Measurements from ENCODE around the gene A1BG. TPM values are rescaled to one million over a fixed set of nuclear protein-coding genes. Genes with fewer than 3 reads are reported as not detected.

A1BG gene
- total and polyA plus RNA-seq, 2 of the 8 experiments (the other 6 are each of a cell fraction or from before 2014, with no cell fraction given): 20.8 to 69.6 TPM

DNA sequence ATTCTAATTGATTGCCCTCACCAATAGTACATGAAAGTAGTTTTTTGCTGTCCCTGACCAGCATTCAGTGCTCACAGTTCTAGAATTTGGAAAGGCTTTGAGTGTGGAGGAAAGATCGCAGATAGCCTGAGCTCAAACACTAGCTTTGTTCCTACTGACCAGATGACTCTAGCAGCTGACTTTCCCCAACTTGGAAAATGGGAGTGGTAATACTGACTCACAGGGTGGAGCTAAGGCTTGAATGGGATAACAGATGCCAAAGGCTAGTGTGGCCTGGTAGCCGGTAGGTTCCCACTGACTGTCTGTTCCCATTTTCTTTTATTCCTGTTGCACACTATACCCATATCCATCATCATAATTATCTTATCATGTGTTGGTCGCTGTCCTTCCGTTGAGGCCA, 22.8 kb downstream of the A1BG start:
- Histone ChIP-seq H3K9me3 (ENCODE audit: insufficient read depth in 2 of 2, low read depth in 1 of 2, low read length in 1 of 2) (no peaks in the 10 kb centered on the region), H2BK120ac (replicated peaks; ENCODE audit: low read depth, low read length) (no peak overlapping the region), H4K20me1 (replicated peaks in 1 of 2; ENCODE audit: control insufficient read depth in 1 of 2, insufficient read depth in 2 of 2, low read length in 2 of 2) (peaks cover 0 to 6% of the 10 kb centered on the region in 2 experiments), H2BK5ac (ENCODE audit: low read depth, low read length) (no peak overlapping the region), H2AK5ac (ENCODE audit: low read depth, low read length) (no peak overlapping the region), H4K8ac (ENCODE audit: extremely low read depth, insufficient read depth, low read length) (no peak overlapping the region), H4K5ac (ENCODE audit: insufficient read length, low read depth, low read length) (no peak overlapping the region), H3K27me3 (replicated peaks in 1 of 4; ENCODE audit: control insufficient read depth in 3 of 4, extremely low read depth in 1 of 4, insufficient read depth in 3 of 4, low read length in 3 of 4) (0 out of 7 replicates have a peak, but pooled peaks cover 0 to 3% (median 0%) of the 10 kb centered on the region in 4 experiments), H3K79me1 (ENCODE audit: low read depth, low read length) (peaks cover 8% of the 10 kb centered on the region), H3K27ac (ENCODE audit: low read depth, low read length) (no peak overlapping the region), H3K4ac (replicated peaks; ENCODE audit: insufficient read length, low read depth, low read length) (no peak overlapping the region), H2BK15ac (ENCODE audit: low read length) (no peak overlapping the region), H3K9ac (replicated peaks in 1 of 4; ENCODE audit: extremely low read depth in 1 of 4, low read depth in 3 of 4, low read length in 3 of 4) (no peak overlapping the region), H3K23me2 (ENCODE audit: low read depth, low read length) (peaks cover 12% of the 10 kb centered on the region), H3K4me3 (ENCODE audit: extremely low read depth in 1 of 4, insufficient read depth in 2 of 4, low read depth in 3 of 4, low read length in 4 of 4) (no peak overlapping the region), H3K14ac (ENCODE audit: insufficient read length) (no peak overlapping the region), H3K79me2 (ENCODE audit: control insufficient read depth in 1 of 2, insufficient read depth in 2 of 2, low read length in 2 of 2) (peaks cover 0 to 10% of the 10 kb centered on the region in 2 experiments; a peak in 2 of 4 replicates), H3K56ac (replicated peaks; ENCODE audit: insufficient read length, low read depth, low read length) (no peak overlapping the region), H3K4me2 (ENCODE audit: insufficient read depth in 1 of 2, low read depth in 2 of 2, low read length in 2 of 2) (no peak overlapping the region), H2BK20ac (ENCODE audit: low read length) (no peak overlapping the region), H2AFZ (ENCODE audit: low read length) (no peak overlapping the region), H3K4me1 (replicated peaks in 1 of 4; ENCODE audit: control insufficient read depth in 3 of 4, insufficient read depth in 4 of 4, low read length in 3 of 4) (no peaks in the 10 kb centered on the region), H3K23ac (ENCODE audit: insufficient read length) (no peak overlapping the region), H3K18ac (ENCODE audit: extremely low read depth, low read length) (no peak overlapping the region), H2BK12ac (ENCODE audit: low read depth, low read length) (no peak overlapping the region), H4K91ac (replicated peaks; ENCODE audit: insufficient read length, low read length) (no peak overlapping the region), H3K36me3 (ENCODE audit: control insufficient read depth in 2 of 4, insufficient read depth in 4 of 4, low read length in 3 of 4) (no peaks in the 10 kb centered on the region; a peak in 1 of 8 replicates)
- FAIRE-seq (no peak), DNase-seq (ENCODE audit: low read depth in 1 of 2, low spot score in 2 of 2) (no peak)
- WGBS, 2 experiments (ENCODE audit: extremely low coverage in 1 of 2, insufficient coverage in 1 of 2, insufficient read length in 1 of 2, insufficient replicate concordance in 2 of 2, low coverage in 1 of 2, low lambda C conversion rate in 2 of 2, missing lambda C conversion rate in 1 of 2): 99% methylated on average over 4 of the region's 4 CpGs; no CpG with 5 or more reads in 1 of the 2 experiments
- ChIA-PET POLR2A (ENCODE audit: partially characterized antibody) (interaction anchor here (1.0 to 1.2 kb wide), 4 partner anchors 12 to 135 kb away, joined by 3 to 6 read pairs (median 5); partner anchors contain the start of gene RNF225), CTCF (ENCODE audit: partially characterized antibody) (interaction anchor here (0.6 to 4.7 kb wide), 9 partner anchors 9 to 463 kb away, joined by 3 to 30 read pairs (median 5); no protein-coding TSS in a partner anchor)
- no peak for TF ChIP-seq SP4 (IDR thresholded peaks at IDR 0.05; ENCODE audit: low read length)
- TF ChIP-seq FOSL1 (IDR thresholded peaks at IDR 0.05; ENCODE audit: insufficient read depth, low read depth, low read length): no peak
- TF ChIP-seq, protein P1, sequence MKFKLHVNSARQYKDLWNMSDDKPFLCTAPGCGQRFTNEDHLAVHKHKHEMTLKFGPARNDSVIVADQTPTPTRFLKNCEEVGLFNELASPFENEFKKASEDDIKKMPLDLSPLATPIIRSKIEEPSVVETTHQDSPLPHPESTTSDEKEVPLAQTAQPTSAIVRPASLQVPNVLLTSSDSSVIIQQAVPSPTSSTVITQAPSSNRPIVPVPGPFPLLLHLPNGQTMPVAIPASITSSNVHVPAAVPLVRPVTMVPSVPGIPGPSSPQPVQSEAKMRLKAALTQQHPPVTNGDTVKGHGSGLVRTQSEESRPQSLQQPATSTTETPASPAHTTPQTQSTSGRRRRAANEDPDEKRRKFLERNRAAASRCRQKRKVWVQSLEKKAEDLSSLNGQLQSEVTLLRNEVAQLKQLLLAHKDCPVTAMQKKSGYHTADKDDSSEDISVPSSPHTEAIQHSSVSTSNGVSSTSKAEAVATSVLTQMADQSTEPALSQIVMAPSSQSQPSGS (IDR thresholded peaks at IDR 0.05; ENCODE audit: low read length): no peak
- no peak for TF ChIP-seq CHD2 (IDR thresholded peaks at IDR 0.05; ENCODE audit: low read length)
- no peak for TF ChIP-seq TCF12 (IDR thresholded peaks at IDR 0.05; ENCODE audit: low read depth, low read length)
- TF ChIP-seq HDAC2 (IDR thresholded peaks at IDR 0.05; ENCODE audit: borderline replicate concordance in 1 of 2, low read depth in 2 of 2, low read length in 2 of 2): no peak
- no peak for TF ChIP-seq RXRA (IDR thresholded peaks at IDR 0.05; ENCODE audit: insufficient read depth, low read depth, low read length)
- TF ChIP-seq, protein P2, sequence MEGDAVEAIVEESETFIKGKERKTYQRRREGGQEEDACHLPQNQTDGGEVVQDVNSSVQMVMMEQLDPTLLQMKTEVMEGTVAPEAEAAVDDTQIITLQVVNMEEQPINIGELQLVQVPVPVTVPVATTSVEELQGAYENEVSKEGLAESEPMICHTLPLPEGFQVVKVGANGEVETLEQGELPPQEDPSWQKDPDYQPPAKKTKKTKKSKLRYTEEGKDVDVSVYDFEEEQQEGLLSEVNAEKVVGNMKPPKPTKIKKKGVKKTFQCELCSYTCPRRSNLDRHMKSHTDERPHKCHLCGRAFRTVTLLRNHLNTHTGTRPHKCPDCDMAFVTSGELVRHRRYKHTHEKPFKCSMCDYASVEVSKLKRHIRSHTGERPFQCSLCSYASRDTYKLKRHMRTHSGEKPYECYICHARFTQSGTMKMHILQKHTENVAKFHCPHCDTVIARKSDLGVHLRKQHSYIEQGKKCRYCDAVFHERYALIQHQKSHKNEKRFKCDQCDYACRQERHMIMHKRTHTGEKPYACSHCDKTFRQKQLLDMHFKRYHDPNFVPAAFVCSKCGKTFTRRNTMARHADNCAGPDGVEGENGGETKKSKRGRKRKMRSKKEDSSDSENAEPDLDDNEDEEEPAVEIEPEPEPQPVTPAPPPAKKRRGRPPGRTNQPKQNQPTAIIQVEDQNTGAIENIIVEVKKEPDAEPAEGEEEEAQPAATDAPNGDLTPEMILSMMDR (IDR thresholded peaks at IDR 0.05; ENCODE audit: control extremely low read depth in 1 of 3, insufficient read depth in 1 of 3, low read depth in 1 of 3, low read length in 3 of 3): no peak
- TF ChIP-seq CBX8 (IDR thresholded peaks at IDR 0.05; ENCODE audit: borderline replicate concordance, low read depth, low read length): no peak
